ENCODE measurements around the gene MYOM3.
A peak's percentile ranks its signal among the peaks of the same experiment; 100 is the strongest.
"Not testable (repeated sequence)": the region's sequence is repeated elsewhere in the genome, so short reads cannot be mapped to it uniquely, and the experiment has no call there.

The MYOM3 gene

GRCh38 chr1:24069817-24070216 lies 42.1 kb downstream of the MYOM3 start:
- no peak for DNase-seq

- no peak for DNase-seq
These were observed 44.0 kb downstream of the MYOM3 start for GRCh38 chr1:24067978-24068377.

- no peak for DNase-seq
These were observed 46.6 kb downstream of the MYOM3 start for GRCh38 chr1:24065304-24065703.

- DNase-seq = no peak
These were observed 49.7 kb downstream of the MYOM3 start for GRCh38 chr1:24062221-24062620.

GRCh38 chr1:24060482-24060881 lies 51.5 kb downstream of the MYOM3 start:
- DNase-seq = no peak

- no peak for DNase-seq
These were observed 53.1 kb downstream of the MYOM3 start for GRCh38 chr1:24058671-24059455.

- no peak for DNase-seq
These were observed 54.8 kb downstream of the MYOM3 start for GRCh38 chr1:24057171-24057570.

- DNase-seq = no peak
These were observed 56.3 kb downstream of the MYOM3 start for GRCh38 chr1:24055681-24056080.

GRCh38 chr1:24052220-24052619 lies 59.7 kb downstream of the MYOM3 start:
- no peak for DNase-seq

- no peak for DNase-seq
These were observed 60.6 kb downstream of the MYOM3 start for GRCh38 chr1:24051206-24051945.

- no peak for DNase-seq
These were observed 62.2 kb downstream of the MYOM3 start for GRCh38 chr1:24049733-24050132.

- not testable (repeated sequence) for DNase-seq
These were observed 63.0 kb downstream of the MYOM3 start for GRCh38 chr1:24048894-24049293.

- no peak for DNase-seq
These were observed 63.6 kb downstream of the MYOM3 start for GRCh38 chr1:24048205-24048869.

- no peak for DNase-seq
These were observed 64.8 kb downstream of the MYOM3 start for GRCh38 chr1:24047110-24047477.

- no peak for DNase-seq
These were observed 66.2 kb downstream of the MYOM3 start for GRCh38 chr1:24045771-24046170.

GRCh38 chr1:24044672-24045071 lies 67.3 kb downstream of the MYOM3 start:
- DNase-seq = not testable (repeated sequence)

GRCh38 chr1:24043345-24044032 lies 68.4 kb downstream of the MYOM3 start:
- DNase-seq = no peak

- DNase-seq = no peak
These were observed 69.6 kb downstream of the MYOM3 start for GRCh38 chr1:24042315-24042714.

- DNase-seq = no peak
These were observed 75.8 kb downstream of the MYOM3 start for GRCh38 chr1:24036088-24036487.

- peak in 1 of 5 experiments; percentile 21 for DNase-seq
These were observed 79.0 kb downstream of the MYOM3 start for GRCh38 chr1:24032981-24033380.

- not testable (repeated sequence) for DNase-seq
These were observed 80.9 kb downstream of the MYOM3 start for GRCh38 chr1:24030976-24031516.

- DNase-seq = peak in 1 of 5 experiments; percentile 31
These were observed 84.0 kb downstream of the MYOM3 start for GRCh38 chr1:24027838-24028468.
